ENCODE data around the gene CELA2A. TPM values are rescaled to one million over a fixed set of nuclear protein-coding genes. Genes with fewer than 3 reads are reported as not detected.
A peak's percentile ranks its signal among the peaks of the same experiment; 100 is the strongest.

The CELA2A gene
- total and polyA plus RNA-seq, 7 experiments from 2014 or later: not detected

DNA sequence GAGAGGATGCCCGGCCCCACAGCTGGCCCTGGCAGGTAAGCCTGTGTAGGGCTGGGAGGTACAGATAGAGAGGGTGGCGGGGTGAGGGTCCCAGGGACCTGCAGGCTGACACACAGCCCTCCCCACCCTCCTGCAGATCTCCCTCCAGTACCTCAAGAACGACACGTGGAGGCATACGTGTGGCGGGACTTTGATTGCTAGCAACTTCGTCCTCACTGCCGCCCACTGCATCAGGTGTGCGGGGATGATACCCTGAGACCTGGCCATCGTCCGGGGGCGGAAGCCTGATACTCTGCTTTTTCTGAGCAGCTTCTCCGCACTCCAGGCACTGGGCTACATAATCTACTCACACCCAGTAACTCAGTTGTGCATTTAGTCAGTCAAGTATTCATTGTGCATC is 16.2 kb upstream of the CELA2A start:
- Mint-ChIP-seq H3K27me3 (peaks cover 0 to 11% (median 0%) of the 10 kb centered on the region in 5 donors), H3K4me3 (no peak overlapping the region), H3K27ac (no peak overlapping the region), H3K4me1 (peaks cover 0 to 4% (median 0%) of the 10 kb centered on the region in 7 donors), H3K36me3 (no peaks in the 10 kb centered on the region), H3K9me3 (no peaks in the 10 kb centered on the region)
- Histone ChIP-seq H3K4me3 (ENCODE audit: low read length) (no peak overlapping the region), H3K36me3 (ENCODE audit: control insufficient read depth in 2 of 3, insufficient read depth in 3 of 3, low read length in 3 of 3) (no peaks in the 10 kb centered on the region), H3K27ac (ENCODE audit: low read depth, low read length) (no peak overlapping the region), H3K9me3 (ENCODE audit: control insufficient read depth in 2 of 3, low read length in 3 of 3) (no peaks in the 10 kb centered on the region), H3K27me3 (ENCODE audit: control insufficient read depth in 2 of 2, insufficient read depth in 2 of 2, low read length in 2 of 2) (no peaks in the 10 kb centered on the region), H3K4me1 (ENCODE audit: control insufficient read depth in 2 of 2, insufficient read depth in 2 of 2, low read length in 2 of 2) (no peaks in the 10 kb centered on the region)
- intact Hi-C loops (cut with micrococcal nuclease): no loop called here
- ChIA-PET CTCF (interaction anchor here (1.1 kb wide), 1 partner anchor 48 kb away, joined by 10 read pairs; no protein-coding TSS in a partner anchor), POLR2A (no interaction called here)
- ATAC-seq: no peak
- no peak for DNase-seq

DNA sequence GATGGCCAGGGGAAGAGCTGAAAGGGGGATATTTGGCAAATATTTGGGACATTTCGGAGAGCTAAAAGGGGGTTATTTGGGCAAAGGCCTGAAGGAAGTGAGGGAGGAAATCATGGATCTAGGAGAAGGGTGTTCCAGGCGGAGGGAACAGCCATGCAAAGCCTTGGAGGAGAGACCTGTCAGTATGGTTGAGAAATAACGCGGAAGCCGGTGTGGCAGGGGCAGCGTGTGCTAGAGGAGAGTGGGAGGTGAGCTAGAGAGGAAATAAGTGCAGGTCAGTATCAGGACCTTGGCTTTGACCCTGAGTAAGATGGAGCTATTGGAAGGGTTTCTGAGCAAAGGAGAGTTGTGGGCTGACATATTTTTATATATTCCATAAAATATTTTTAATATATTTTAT is 15.3 kb upstream of the CELA2A start:
- Mint-ChIP-seq H3K27ac (no peak overlapping the region), H3K36me3 (no peaks in the 10 kb centered on the region), H3K4me3 (no peak overlapping the region), H3K4me1 (peaks cover 0 to 5% (median 3%) of the 10 kb centered on the region in 7 donors), H3K9me3 (no peaks in the 10 kb centered on the region), H3K27me3 (peaks cover 4 to 18% (median 6%) of the 10 kb centered on the region in 5 donors)
- ATAC-seq: no peak
- intact Hi-C loops (cut with micrococcal nuclease): no loop called here
- Histone ChIP-seq H3K36me3 (ENCODE audit: control insufficient read depth in 2 of 3, insufficient read depth in 3 of 3, low read length in 3 of 3) (no peaks in the 10 kb centered on the region), H3K4me3 (ENCODE audit: low read length) (no peak overlapping the region), H3K4me1 (ENCODE audit: control insufficient read depth in 2 of 2, insufficient read depth in 2 of 2, low read length in 2 of 2) (no peaks in the 10 kb centered on the region), H3K9me3 (ENCODE audit: control insufficient read depth in 2 of 3, low read length in 3 of 3) (no peaks in the 10 kb centered on the region), H3K27ac (ENCODE audit: low read depth, low read length) (no peak overlapping the region), H3K27me3 (ENCODE audit: control insufficient read depth in 2 of 2, insufficient read depth in 2 of 2, low read length in 2 of 2) (no peaks in the 10 kb centered on the region)
- CTCF ChIA-PET: interaction anchor here (1.1 kb wide), 1 partner anchor 49 kb away, joined by 10 read pairs; no protein-coding TSS in a partner anchor
- POLR2A ChIA-PET: no interaction called here
- DNase-seq: no peak

DNA sequence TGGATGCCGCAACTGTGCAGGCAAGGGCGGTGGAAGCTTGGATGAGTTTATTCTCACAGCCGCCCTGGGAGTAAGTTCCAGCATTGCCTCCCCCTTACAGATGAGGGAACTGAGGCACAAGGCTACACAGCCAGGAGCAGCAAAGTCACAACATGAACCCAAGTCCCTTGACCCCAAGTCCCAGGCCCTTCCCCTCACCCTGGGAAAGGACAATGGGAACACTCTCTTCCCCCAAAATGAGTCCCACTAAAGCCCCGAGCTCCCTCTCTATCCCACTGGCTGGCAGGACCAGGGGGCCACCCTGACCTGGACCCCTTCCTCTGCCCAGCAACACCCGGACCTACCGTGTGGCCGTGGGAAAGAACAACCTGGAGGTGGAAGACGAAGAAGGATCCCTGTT is 14.4 kb upstream of the CELA2A start:
- Mint-ChIP-seq H3K9me3 (no peaks in the 10 kb centered on the region), H3K4me3 (no peak overlapping the region), H3K27ac (peak overlapping the region in 1 of 9 donors; percentile 74), H3K36me3 (no peaks in the 10 kb centered on the region), H3K4me1 (peaks cover 0 to 5% (median 3%) of the 10 kb centered on the region in 7 donors), H3K27me3 (peaks cover 5 to 18% (median 6%) of the 10 kb centered on the region in 5 donors)
- POLR2A ChIA-PET: no interaction called here
- no peak for ATAC-seq
- Histone ChIP-seq H3K27me3 (ENCODE audit: control insufficient read depth in 2 of 2, insufficient read depth in 2 of 2, low read length in 2 of 2) (no peaks in the 10 kb centered on the region), H3K9me3 (ENCODE audit: control insufficient read depth in 2 of 3, low read length in 3 of 3) (no peaks in the 10 kb centered on the region), H3K4me3 (ENCODE audit: low read length) (no peak overlapping the region), H3K27ac (ENCODE audit: low read depth, low read length) (no peak overlapping the region), H3K4me1 (ENCODE audit: control insufficient read depth in 2 of 2, insufficient read depth in 2 of 2, low read length in 2 of 2) (no peaks in the 10 kb centered on the region), H3K36me3 (ENCODE audit: control insufficient read depth in 2 of 3, insufficient read depth in 3 of 3, low read length in 3 of 3) (no peaks in the 10 kb centered on the region)
- CTCF ChIA-PET: no interaction called here
- no peak for DNase-seq
- intact Hi-C loops (cut with micrococcal nuclease): no loop called here

DNA sequence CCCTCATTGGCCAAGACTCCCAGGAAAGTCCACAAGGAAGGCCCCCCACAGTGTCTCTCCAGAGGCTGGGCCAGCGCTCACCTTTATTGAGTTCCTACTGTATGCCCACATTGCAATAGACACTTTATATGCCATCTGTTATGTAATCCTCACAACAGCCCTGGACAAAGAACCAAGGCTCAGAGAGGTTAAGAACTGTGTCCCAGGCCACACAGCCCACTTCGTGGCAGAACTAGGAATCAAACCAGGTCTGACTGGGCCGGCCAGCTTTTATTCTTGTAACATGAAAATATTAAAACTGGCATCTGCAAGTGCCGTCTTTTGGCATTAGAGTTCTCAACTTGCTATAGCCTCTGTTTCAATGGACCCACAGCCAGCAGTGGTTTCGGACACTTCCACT is 13.8 kb upstream of the CELA2A start:
- Mint-ChIP-seq H3K27me3 (peaks cover 6 to 18% (median 9%) of the 10 kb centered on the region in 5 donors), H3K4me3 (no peak overlapping the region), H3K27ac (no peak overlapping the region), H3K9me3 (no peaks in the 10 kb centered on the region), H3K36me3 (no peaks in the 10 kb centered on the region), H3K4me1 (peaks cover 0 to 5% (median 3%) of the 10 kb centered on the region in 7 donors)
- Histone ChIP-seq H3K4me3 (ENCODE audit: low read length) (no peak overlapping the region), H3K4me1 (ENCODE audit: control insufficient read depth in 2 of 2, insufficient read depth in 2 of 2, low read length in 2 of 2) (no peaks in the 10 kb centered on the region), H3K27me3 (ENCODE audit: control insufficient read depth in 2 of 2, insufficient read depth in 2 of 2, low read length in 2 of 2) (no peaks in the 10 kb centered on the region), H3K27ac (ENCODE audit: low read depth, low read length) (no peak overlapping the region), H3K9me3 (ENCODE audit: control insufficient read depth in 2 of 3, low read length in 3 of 3) (no peaks in the 10 kb centered on the region), H3K36me3 (ENCODE audit: control insufficient read depth in 2 of 3, insufficient read depth in 3 of 3, low read length in 3 of 3) (no peaks in the 10 kb centered on the region)
- ChIA-PET POLR2A (no interaction called here), CTCF (no interaction called here)
- no peak for DNase-seq
- intact Hi-C loops (cut with micrococcal nuclease): no loop called here
- no peak for ATAC-seq

DNA sequence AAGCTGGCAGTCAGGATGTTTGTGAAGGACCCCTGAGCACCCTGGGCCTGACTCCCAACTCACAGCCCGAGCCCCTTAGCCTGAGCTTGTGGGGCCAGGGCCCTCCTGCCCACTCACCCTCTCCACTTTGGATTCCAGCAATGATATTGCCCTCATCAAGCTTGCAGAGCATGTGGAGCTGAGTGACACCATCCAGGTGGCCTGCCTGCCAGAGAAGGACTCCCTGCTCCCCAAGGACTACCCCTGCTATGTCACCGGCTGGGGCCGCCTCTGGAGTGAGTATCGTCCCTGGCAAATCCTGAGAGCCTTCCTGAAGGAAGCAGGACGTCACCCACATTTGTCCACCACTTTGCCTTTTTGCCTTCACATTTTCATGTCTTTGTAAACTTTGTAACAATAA is 13.3 kb upstream of the CELA2A start:
- Histone ChIP-seq H3K27ac (ENCODE audit: low read depth, low read length) (no peak overlapping the region), H3K36me3 (ENCODE audit: control insufficient read depth in 2 of 3, insufficient read depth in 3 of 3, low read length in 3 of 3) (no peaks in the 10 kb centered on the region), H3K27me3 (ENCODE audit: control insufficient read depth in 2 of 2, insufficient read depth in 2 of 2, low read length in 2 of 2) (no peaks in the 10 kb centered on the region), H3K4me1 (ENCODE audit: control insufficient read depth in 2 of 2, insufficient read depth in 2 of 2, low read length in 2 of 2) (no peaks in the 10 kb centered on the region), H3K9me3 (ENCODE audit: control insufficient read depth in 2 of 3, low read length in 3 of 3) (no peaks in the 10 kb centered on the region), H3K4me3 (ENCODE audit: low read length) (no peak overlapping the region)
- no peaks in the 10 kb centered on the region for H3K36me3 Mint-ChIP-seq
- POLR2A ChIA-PET: no interaction called here
- no peak for ATAC-seq
- CTCF ChIA-PET: no interaction called here
- no peak overlapping the region for H3K4me3 Mint-ChIP-seq
- no peak overlapping the region for H3K27ac Mint-ChIP-seq
- no peaks in the 10 kb centered on the region for H3K9me3 Mint-ChIP-seq
- DNase-seq: no peak
- intact Hi-C loops (cut with micrococcal nuclease): no loop called here
- peaks cover 0 to 5% (median 3%) of the 10 kb centered on the region in 7 donors for H3K4me1 Mint-ChIP-seq
- peaks cover 6 to 18% (median 10%) of the 10 kb centered on the region in 5 donors for H3K27me3 Mint-ChIP-seq

DNA sequence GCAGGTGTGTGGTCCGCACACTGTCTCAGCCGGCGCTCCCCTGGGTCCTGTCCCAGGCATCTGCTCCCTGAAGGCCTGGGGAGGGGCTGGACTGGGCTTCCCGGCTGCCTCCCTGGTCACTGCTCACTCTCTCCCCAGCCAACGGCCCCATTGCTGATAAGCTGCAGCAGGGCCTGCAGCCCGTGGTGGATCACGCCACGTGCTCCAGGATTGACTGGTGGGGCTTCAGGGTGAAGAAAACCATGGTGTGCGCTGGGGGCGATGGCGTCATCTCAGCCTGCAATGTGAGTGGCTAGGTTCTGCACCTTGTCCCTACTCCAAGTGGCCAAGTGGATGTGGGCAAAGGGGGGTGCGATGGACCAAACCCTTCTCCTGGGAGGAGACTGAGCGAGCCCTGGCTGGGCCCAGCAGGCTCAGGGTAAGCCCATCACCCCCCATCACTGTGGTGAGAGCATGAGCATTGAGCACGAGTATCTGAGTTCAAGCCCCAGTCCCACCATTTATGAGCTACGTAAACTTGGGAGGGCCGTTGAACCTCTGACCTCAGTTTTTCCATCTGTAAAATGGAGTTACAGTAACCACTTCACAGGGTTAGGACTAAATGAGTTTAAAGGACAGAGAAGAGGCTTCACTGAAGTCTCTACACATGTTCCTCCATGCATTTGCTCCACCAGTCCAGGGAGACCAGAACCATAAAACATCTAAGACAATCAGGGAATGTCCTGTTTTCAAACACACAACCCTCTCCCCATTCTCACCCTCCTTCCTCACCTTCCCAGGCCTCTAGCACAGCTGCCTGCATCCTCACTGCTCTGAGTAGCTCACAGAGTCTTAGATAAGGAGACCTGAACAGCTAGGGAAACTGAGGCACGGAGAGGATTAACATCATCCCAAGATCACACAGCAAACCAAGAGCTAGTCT is 11.8 kb upstream of the CELA2A start:
- ATAC-seq: no peak
- Histone ChIP-seq H3K9me3 (ENCODE audit: control insufficient read depth in 2 of 3, low read length in 3 of 3) (no peaks in the 10 kb centered on the region), H3K4me1 (ENCODE audit: control insufficient read depth in 2 of 2, insufficient read depth in 2 of 2, low read length in 2 of 2) (no peaks in the 10 kb centered on the region), H3K27ac (ENCODE audit: low read depth, low read length) (no peak overlapping the region), H3K36me3 (ENCODE audit: control insufficient read depth in 2 of 3, insufficient read depth in 3 of 3, low read length in 3 of 3) (no peaks in the 10 kb centered on the region), H3K27me3 (ENCODE audit: control insufficient read depth in 2 of 2, insufficient read depth in 2 of 2, low read length in 2 of 2) (no peaks in the 10 kb centered on the region), H3K4me3 (ENCODE audit: low read length) (no peak overlapping the region)
- no peaks in the 10 kb centered on the region for H3K9me3 Mint-ChIP-seq
- no peak overlapping the region for H3K27ac Mint-ChIP-seq
- H3K4me1 Mint-ChIP-seq: peaks cover 0 to 5% (median 3%) of the 10 kb centered on the region in 7 donors
- no peak overlapping the region for H3K4me3 Mint-ChIP-seq
- POLR2A ChIA-PET: no interaction called here
- DNase-seq: no peak
- H3K36me3 Mint-ChIP-seq: no peaks in the 10 kb centered on the region
- intact Hi-C loops (cut with micrococcal nuclease): no loop called here
- peaks cover 6 to 18% (median 10%) of the 10 kb centered on the region in 5 donors for H3K27me3 Mint-ChIP-seq
- CTCF ChIA-PET: no interaction called here

Measured in naive thymus-derived CD4-positive, alpha-beta T cell (primary cell).